SK-MEL-5 (cell line): ENCODE measurements around the gene IL15. TPM values are rescaled to one million over a fixed set of nuclear protein-coding genes. Genes with fewer than 3 reads are reported as not detected.
A peak's percentile ranks its signal among the peaks of the same experiment; 100 is the strongest.

ENCODE experiments used
- DNase-seq: peaks from one replicate; pipeline ENCODE4 v3.0.0-alpha.2; 2016; ENCODE audit warnings: low read depth, low spot score
- in situ Hi-C: cut with HindIII; loops from 2 replicates; pipeline ENCODE4 v1.10.0; 2016; ENCODE audit warnings: low sequenced_read_pairs, high pct_unique_total_duplicates, low pct_unique_long_range_greater_than_20kb
- total RNA-seq: library from RNA; depleted of rRNA; stranded (reverse); fragments of >200 nt; shearing (Covaris generic); gene quantifications from 2 replicates; pipeline ENCODE4 v1.2.3, GENCODE V29; 2014

Gene IL15
- total RNA-seq, 1 experiment from 2014 or later, result 0.13 TPM

DNA sequence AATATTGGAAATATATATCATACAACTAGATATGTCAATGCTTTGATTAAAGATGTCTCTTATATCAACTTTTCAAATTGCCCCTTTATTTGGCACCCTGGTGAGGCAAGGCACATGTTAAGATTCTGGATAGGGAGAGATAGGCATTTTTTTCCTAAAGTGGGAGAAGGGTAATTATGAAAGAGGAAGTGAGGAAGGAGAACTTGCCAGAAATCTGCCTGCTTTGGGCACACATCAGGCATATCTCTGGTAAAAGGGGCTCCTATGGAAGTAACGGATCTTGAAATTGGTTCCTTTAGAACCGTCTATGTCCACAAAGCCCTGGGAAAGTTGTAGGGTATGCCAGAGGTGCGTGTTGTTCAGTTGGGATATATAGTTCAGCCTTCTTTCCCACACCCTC, 5.7 kb downstream of the IL15 start:
- in situ Hi-C loops, result no loop called here

DNA sequence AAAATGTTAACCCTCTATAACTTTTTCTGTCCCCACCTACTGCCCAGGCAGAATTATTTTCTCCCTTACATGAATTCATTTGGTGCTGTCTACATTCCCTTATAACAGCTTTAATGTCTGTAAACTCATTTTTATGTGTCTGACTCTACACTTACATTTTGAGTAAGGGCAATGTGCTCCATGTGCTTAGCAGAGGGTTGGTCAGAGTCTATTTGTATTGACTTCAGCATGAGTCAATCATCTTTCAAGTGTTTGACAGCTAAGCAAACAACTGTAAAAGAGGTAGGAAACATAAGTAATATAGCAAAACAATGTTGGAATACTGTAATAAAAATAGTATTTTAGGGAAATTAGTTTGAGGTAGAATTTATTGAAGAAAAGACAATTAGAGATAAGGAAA, 6.3 kb downstream of the IL15 start:
- no peak for DNase-seq
- in situ Hi-C loops, result no loop called here

More for the DNA sequence above, 5.7 kb downstream of the IL15 start:
- no peak for DNase-seq

DNA sequence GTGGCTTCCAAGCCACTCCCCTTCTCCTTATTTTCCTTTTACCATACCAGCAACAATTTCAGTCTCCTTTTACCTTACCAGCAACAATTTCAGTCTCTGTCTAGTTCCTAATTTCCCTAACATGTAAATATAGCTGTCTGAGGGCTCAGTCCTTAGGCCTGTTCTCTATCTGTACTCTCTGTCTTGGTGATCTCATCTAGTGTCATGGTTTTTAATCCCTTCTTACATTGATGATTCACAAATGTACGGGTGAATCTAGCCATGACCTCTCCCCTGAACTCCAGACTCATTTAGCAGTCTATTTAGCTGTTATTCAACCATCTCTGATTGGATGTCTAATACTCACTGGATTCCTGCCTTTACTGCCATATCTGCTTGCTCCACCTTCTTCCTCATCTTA, 7.2 kb downstream of the IL15 start:
- in situ Hi-C loops, result no loop called here
- no peak for DNase-seq

DNA sequence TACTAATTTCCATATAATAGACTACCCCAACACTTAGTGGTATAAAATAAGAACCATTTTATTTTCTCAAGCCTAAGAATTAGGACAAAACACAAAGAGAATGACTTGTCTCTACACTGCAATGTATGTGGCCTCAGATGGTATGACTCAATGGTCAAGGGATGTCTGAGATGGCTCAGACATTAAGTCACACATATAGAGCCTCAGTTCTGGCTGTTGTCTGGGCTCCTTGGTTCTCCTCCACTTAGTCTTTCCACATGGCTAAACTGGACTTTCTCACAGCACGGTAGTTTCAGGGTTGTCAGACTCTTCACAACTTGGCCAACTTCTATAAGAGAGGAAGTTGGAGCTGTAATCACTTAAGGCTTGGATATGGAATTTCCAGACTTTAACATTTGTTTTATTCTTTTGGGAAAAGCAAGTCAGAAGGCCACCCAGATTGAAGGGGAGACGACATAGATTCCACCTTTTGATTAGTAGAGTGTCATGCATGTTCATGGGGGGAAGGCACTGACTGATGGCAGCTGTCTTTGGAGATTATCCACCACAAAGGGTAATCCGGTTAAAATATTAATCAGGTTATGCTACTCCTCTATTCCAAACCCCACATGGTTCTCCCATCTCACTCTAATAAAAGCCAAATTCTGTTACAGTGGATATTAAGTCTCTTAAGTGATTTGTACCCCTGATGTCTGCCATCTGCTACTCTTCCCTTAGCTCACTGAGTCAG, 9.4 kb downstream of the IL15 start:
- no peak for DNase-seq
- in situ Hi-C loops, result no loop called here

DNA sequence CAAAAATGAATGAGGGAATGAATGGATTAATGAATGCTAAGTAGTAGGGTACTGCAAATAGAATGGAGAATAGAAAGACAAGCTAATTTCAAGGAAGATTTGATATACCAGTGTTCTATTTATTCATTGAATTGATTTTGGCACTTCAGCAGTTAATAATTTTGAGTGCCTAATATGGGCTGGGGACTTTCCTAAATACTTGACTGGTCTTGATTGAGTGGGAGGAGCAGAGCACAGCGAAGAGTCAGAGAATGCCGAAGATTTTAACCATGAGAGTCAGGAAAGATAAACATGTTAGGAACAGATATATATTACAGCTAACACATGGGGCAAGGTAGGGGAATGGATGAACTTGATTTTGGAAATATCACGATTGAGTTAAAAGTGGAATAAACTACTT, 10.6 kb downstream of the IL15 start:
- in situ Hi-C loops, result no loop called here

DNA sequence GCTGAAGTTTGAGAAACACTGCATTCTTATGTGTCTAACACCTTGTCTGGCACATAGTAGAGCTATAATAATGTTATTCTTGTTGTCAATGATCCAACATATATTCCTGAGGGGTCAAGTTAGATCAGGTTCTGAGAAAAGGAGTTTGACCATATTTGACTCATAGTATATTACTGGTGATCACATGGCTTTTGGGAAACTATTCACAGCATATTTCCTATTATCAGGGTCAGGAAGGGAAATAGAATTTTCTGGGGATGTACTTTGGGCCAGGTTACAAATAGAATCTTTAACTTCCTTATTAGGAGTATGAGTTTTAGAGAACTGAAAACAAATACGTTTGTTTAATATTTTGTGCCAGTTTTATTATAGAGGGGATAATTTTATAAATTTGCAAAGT, 11.6 kb downstream of the IL15 start:
- no peak for DNase-seq
- in situ Hi-C loops, result no loop called here

More for the DNA sequence above, 10.6 kb downstream of the IL15 start:
- DNase-seq, result no peak

DNA sequence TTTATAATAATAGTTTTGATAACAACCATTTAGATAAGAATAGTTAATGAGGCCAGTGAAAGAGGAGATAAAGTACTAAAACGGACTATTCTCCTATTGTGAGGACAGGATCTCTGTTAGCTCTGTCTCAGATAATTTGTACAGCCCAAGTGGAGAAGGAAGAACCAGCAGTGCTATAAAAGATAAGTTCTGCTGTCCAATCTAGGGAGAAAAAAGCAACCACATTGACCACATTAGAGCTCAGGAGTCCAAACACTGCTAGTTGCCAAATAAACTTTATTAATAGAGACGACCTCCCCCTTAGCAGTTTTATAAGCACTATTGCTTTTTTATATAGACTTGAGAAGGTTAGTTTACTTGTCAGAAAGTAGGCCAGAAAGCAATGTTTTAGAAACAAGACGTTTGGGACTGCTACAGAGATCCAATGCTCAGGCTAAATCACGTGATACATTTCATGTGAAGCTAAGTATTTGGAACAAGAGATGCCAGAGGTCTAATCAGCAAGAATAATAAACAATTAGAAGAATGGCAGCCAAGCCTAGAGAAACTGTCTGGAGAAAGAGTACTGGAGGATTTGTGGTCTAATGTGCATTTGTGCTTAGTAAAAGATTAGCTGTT, 15.9 kb downstream of the IL15 start:
- in situ Hi-C loops, result no loop called here
- no peak for DNase-seq

DNA sequence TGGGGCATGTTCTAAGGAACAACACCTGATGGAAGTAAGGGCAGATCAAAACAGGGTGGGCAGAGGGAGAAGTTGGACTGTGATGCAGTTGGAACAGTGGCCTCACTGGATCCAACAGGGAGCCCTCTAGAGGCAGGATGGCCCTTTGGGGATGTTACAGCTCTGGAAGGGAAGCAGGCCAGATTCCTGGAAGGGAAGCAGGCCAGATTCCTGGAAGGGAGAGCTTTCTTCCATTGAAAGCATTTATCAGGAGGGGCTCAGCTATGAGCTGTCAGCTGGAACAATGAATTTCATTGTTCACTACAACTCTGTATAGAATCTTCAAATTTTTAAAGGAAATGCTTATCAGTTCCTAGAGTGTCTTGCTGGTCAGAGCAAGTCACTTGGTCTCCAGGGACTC, 17.7 kb downstream of the IL15 start:
- in situ Hi-C loops, result no loop called here
- DNase-seq, result peak; percentile 66

DNA sequence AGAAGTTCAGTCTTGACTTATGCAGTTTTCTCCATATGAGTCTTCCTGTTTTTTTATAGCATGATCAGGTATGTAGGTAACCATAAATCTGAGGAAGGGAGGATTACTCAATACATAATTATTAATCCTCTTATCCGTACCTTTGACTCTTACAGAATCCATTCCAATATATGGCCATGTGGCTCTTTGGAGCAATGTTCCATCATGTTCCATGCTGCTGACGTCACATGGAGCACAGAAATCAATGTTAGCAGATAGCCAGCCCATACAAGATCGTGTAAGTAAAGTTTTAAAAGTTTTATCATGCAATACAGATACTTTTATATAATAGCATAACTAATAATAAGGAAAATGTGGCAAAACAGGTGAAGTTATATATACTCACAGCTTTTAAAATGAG, 19.6 kb downstream of the IL15 start:
- DNase-seq, result no peak

DNA sequence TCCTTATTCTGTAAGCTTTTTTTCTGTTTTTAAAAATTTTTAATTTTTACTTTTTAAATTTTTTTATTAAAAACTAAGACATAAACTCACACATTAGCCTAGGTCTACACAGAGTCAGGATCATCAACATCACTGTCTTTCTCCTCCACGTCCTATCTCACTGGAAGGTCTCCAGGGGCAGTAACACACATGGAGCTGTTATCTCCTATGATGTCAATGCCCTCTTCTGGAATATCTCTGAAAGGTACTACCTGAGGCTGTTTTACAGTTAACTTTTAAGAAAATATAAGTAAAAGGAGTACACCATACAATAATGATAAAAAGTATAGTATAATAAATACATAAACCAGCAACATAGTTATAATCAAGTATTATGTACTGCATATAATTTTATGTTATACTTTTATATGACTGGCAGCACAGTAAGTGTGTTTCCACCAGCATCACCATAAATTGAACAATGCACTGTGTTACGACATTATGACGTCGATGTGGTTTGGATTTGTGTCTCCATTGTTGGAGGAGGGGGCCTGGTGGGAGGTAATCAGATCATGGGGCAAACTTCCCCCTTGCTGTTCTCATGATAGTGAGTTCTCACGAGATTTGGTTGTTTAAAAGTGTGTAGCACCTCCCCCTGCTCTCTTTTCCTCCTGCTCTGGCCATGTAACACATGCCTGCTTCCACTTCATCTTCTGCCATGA, 21.3 kb downstream of the IL15 start:
- peak; percentile 34 for DNase-seq
- in situ Hi-C loops, result no loop called here

More for the DNA sequence above, 19.6 kb downstream of the IL15 start:
- in situ Hi-C loops, result no loop called here

DNA sequence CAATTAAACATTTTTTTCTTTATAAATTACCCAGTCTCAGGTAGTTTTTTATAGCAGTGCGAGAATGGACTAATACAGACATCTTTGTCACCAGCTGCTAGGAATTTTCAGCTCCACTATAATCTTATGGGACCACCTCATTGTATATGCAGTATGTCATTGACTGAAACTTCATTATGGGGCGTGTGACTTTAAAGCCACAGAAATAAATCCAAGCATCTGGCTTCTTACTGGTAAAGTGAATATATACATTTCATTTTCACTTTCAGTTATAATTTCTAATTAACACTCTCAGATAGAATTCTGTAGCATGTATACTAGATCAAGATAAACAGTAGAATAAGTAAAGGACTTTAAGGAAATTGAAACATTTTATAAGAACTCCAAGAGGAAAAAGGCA, 21.9 kb downstream of the IL15 start:
- no peak for DNase-seq
- in situ Hi-C loops, result no loop called here

DNA sequence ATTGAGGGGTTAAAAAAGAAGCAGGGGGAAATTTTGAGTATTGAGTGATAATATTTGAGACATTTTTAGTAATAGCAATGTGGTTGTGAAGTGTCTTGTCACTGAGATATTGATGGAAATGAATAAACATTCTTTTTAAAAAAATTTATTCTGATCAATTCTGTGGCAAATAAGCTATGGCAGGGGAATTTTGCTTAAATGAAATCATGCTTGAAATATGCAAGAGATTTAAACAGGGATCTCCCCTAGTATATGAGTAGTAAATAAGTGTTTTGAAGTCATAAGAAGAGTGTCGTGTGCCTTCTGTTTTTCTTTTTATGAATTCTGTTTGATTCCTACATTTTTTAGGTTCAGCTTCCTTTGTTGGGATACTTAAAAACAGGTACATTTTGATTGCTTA, 23.2 kb downstream of the IL15 start:
- no peak for DNase-seq
- in situ Hi-C loops, result no loop called here

DNA sequence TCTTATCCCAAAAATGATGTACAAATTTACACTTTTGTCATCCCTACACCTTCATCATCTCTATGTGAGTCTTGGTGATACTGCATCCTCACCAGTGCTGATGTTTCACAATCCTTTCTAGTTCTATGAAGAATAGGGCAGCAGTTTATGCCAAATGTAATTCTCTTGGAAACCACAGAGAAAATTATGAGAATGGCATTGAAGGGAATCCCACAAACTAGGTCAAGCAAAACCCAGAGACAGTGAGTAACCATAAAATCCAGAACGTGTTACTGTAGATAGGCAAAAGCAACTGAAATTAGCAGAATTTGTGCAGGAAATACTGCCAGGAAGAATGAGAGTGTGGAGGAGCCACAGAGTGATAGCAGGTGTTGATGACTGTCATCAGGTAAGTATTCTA, 24.5 kb downstream of the IL15 start:
- DNase-seq, result no peak
- in situ Hi-C loops, result no loop called here

DNA sequence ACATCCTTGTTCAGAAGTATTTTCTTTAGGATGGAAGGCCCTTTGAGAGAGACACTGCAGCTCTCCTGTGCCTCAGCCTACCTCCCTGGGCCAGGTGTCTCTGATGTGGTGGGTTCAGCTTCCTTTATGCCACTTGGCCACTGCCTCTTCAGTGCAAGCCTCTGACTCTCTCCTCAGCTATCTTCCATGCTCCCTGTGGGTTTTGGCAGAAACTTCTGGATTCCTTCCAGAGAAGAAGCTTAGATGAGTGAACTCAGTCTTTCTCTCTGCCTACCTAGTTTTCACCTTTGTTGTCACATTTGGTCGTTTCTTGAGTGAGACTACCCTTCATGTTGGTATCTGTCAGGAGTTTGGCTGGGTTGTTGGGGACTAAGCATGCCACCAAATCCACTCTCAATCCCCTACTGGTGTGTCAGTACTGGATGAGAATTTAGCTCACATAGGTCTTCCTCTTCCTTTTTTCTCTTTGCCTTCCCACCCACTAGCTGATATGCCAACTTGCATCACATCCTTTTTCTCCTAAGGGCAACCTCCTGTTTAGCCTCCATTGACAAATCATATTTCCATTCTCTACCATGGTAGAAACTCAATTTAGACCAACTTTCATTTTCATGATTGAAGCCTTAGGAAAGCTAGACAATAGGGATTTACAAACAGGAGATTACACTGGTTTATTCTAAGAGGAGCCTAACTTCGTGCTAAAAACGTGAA, 32.0 kb downstream of the IL15 start:
- no peak for DNase-seq
- in situ Hi-C loops, result no loop called here

DNA sequence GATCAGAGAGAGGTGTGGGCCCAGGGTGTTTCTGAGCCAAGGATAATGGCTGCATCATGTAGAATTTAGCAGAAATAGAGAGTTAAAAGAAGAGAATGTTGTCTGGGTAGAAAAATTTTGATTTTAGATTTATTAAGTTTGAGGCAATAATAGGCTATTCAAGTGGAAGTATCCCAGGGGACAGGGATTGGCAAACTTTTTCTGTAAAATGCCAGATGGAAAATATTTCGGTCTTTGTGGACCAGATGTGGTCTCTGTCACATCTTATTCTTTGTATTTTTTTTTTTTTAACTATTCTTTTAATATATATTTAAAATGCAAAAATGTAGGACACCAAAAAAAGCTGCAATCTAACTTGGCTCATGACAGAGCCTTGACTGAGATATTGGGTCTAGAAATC, 33.1 kb downstream of the IL15 start:
- no peak for DNase-seq
- in situ Hi-C loops, result no loop called here

DNA sequence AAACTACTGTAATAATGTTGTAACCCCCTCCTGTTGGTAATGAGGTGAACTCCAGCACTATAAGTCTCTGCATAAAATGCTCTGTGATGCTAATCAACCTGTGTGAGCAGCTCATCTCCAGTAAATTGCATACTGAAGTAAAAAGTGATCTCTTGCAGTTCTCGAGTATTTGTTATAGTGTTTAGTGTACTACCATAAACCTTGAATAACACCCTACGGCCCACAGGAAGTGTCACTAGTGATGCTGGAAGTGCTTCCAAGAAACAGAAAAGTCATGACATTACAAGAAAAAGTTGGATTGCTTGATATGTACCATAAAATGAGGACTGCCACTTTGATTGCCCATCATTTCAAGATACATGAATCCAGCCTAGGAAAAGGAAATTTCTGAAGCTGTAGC, 39.0 kb downstream of the IL15 start:
- DNase-seq, result no peak
- in situ Hi-C loops, result loop anchor here (25.0 kb wide), 1 partner anchor 363 kb away; no protein-coding TSS in a partner anchor

DNA sequence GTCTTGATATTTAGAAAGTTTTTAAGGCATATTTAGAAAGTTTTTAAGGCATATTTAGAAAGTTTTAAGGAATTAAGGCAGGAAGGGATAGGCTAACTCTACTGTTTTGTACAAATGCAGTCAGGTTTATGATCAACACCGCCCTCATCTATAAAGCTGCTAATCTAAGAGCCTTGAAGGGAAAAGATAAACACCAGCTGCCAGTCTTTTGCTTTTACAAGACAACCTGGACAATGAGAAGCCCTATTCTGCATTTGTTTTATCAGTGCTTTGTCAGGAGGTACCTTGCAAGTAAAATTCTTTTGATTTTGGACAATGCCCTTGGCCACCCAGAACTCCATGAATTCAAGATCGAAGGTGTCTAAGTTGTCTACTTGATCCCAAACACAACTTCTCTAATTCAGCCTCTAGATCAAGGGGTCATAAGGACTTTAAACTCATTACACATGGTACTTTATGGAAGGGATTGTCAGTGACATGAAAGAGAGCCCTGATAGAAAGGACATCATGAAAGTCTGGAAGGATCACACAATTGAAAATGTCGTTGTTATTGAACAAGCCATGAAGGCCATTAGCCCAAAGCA, 39.8 kb downstream of the IL15 start:
- DNase-seq, result no peak
- in situ Hi-C loops, result loop anchor here (25.0 kb wide), 1 partner anchor 364 kb away; no protein-coding TSS in a partner anchor

DNA sequence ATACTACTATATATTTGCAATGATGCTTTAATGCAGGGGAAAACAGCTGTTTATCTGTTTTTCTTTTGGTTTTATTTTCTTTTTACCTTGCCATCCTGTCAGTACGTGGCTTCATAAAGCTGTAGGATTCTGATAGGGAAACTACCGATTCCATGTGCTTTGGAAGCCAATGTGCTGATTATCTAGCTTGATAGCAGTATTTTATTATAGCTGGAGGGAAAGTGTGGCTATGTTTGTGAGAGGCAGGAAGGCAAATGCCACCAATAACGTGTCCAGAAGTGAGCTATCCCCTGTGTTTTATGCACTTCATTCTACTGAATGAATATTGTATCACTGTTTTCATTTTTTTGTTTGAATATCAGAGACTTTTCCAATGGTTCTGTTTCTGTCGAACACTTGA, 43.7 kb downstream of the IL15 start:
- no peak for DNase-seq
- in situ Hi-C loops, result loop anchor here (25.0 kb wide), 1 partner anchor 368 kb away; no protein-coding TSS in a partner anchor
